GM12892 (cell line): ENCODE measurements around the gene SMAP2.

Experiments used
- POLR2A ChIP-seq: IDR thresholded peaks from 2 replicates; pipeline ENCODE4 v1.6.1; 2011; ENCODE audit warnings: low read depth, low read length, control low read depth
- POLR2AphosphoS5 ChIP-seq: IDR thresholded peaks from 2 replicates; pipeline ENCODE4 v1.6.1; 2011; ENCODE audit warnings: low read depth, low read length, control low read depth

DNA sequence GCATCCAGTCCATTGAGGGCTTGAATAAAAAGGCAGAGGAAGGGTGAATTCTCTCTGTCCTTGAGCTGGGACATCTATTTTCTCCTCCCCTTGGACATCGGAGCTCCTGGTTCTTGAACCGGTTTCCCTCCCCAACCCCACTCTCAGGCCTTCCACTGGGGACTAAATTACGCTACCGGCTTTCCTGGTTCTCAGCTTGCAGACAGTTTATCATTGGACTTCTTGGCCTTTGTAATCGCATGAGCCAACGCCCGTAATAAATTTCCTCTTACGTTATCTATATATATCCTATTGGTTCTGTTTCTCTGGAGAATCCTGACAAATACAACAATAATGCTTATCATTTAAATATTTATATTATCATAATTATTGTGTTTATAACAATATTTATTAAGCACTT lies 36.1 kb upstream of the SMAP2 start:
- TF ChIP-seq POLR2AphosphoS5 (no peak), POLR2A (no peak)
